ENCODE measurements around the gene RANBP1.

The RANBP1 gene

DNA sequence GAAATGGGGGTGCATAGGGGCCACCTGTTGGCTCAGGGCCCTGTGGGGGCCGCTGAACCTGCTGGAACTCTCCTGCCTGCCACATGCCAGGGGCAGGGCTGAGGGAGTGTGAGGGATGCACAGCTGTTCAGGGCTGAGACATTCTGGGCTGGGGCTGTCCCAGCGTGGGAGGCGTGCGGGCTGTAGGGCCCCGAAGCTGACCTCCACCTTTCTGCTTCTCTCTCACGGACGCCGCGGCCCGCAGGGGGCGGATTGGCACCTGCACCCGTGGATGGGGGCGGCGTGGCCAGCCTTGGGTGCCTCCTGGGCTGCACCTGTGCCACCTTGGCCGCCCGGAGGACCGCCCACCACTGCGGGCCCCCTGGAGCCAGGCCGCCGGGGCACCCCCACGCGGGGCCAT lies 30.9 kb downstream of the RANBP1 start:
- TF ChIP-seq CEBPB (IDR thresholded peaks at IDR 0.05) (no peak), TCF12 (IDR thresholded peaks at IDR 0.05; ENCODE audit: low read depth) (no peak), EGR1 (IDR thresholded peaks at IDR 0.05) (no peak), TAF1 (IDR thresholded peaks at IDR 0.05; ENCODE audit: low read depth) (no peak), YY1 (IDR thresholded peaks at IDR 0.05; ENCODE audit: low read depth) (no peak), RAD21 (IDR thresholded peaks at IDR 0.05; ENCODE audit: low read depth) (no peak), ZBTB7A (IDR thresholded peaks at IDR 0.05; ENCODE audit: low read depth) (no peak), NFIC (IDR thresholded peaks at IDR 0.05) (no peak), EP300 (IDR thresholded peaks at IDR 0.05; ENCODE audit: borderline replicate concordance) (no peak), REST (IDR thresholded peaks at IDR 0.05; ENCODE audit: low read depth) (no peak), CREB1 (IDR thresholded peaks at IDR 0.05; ENCODE audit: low read depth) (no peak), TEAD4 (IDR thresholded peaks at IDR 0.05) (no peak), FOXM1 (IDR thresholded peaks at IDR 0.05; ENCODE audit: borderline replicate concordance, low read depth) (no peak)
- TF ChIP-seq, protein P1, sequence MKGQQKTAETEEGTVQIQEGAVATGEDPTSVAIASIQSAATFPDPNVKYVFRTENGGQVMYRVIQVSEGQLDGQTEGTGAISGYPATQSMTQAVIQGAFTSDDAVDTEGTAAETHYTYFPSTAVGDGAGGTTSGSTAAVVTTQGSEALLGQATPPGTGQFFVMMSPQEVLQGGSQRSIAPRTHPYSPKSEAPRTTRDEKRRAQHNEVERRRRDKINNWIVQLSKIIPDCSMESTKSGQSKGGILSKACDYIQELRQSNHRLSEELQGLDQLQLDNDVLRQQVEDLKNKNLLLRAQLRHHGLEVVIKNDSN (IDR thresholded peaks at IDR 0.05) = no peak
- TF ChIP-seq, protein P2, sequence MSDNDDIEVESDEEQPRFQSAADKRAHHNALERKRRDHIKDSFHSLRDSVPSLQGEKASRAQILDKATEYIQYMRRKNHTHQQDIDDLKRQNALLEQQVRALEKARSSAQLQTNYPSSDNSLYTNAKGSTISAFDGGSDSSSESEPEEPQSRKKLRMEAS (IDR thresholded peaks at IDR 0.05) = no peak

DNA sequence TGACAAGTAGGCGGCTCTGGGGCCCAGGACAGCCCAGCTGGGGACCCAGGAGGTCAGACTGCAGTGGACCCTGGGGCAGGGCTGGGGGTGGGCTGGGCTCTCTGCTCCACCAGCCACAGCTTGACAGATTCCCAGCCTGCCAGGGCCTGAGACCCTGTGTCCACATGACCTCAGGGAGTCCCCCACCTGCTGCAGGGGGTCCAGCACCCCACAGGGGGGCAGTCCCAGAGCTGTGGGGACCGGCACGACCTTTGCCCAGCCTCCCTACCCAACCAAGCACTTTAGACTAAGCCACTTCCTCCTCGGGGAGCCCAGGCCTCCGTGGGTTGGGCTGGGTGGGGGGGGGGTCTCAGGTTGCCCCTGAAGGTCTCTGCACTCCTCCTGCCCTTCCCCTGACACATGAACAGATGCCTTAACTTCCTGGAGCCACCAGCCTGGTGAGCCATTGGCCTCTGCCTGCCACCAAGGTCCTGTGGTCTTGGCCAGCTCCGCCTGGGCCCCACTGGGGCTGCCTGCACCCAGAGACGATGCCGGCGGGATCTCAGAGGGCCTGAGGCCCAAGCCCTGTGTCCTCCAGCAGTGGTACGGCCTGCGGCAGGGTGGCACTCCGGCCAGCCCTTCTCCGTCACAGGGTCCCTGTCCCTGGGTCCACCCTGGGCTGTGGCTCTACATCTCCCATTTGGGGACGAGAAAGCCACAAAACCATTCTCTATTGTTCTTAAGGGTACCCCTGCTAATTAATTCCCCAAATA lies 31.5 kb downstream of the RANBP1 start:
- TF ChIP-seq RAD21 (IDR thresholded peaks at IDR 0.05; ENCODE audit: low read depth) (no peak), ZBTB7A (IDR thresholded peaks at IDR 0.05; ENCODE audit: low read depth) (no peak), TEAD4 (IDR thresholded peaks at IDR 0.05) (no peak), CREB1 (IDR thresholded peaks at IDR 0.05; ENCODE audit: low read depth) (no peak), CEBPB (IDR thresholded peaks at IDR 0.05) (no peak), TCF12 (IDR thresholded peaks at IDR 0.05; ENCODE audit: low read depth) (no peak), REST (IDR thresholded peaks at IDR 0.05; ENCODE audit: low read depth) (no peak), YY1 (IDR thresholded peaks at IDR 0.05; ENCODE audit: low read depth) (no peak), TAF1 (IDR thresholded peaks at IDR 0.05; ENCODE audit: low read depth) (no peak), FOXM1 (IDR thresholded peaks at IDR 0.05; ENCODE audit: borderline replicate concordance, low read depth) (no peak), NFIC (IDR thresholded peaks at IDR 0.05) (no peak)
- TF ChIP-seq, protein P2 (IDR thresholded peaks at IDR 0.05) = no peak
- TF ChIP-seq, protein P1 (IDR thresholded peaks at IDR 0.05) = no peak

GRCh38 chr22:20148414-20148813 lies 32.5 kb downstream of the RANBP1 start:
- TF ChIP-seq NFIC (IDR thresholded peaks at IDR 0.05) (no peak), RAD21 (IDR thresholded peaks at IDR 0.05; ENCODE audit: low read depth) (no peak), CREB1 (IDR thresholded peaks at IDR 0.05; ENCODE audit: low read depth) (no peak), ZBTB7A (IDR thresholded peaks at IDR 0.05; ENCODE audit: low read depth) (no peak), FOXM1 (IDR thresholded peaks at IDR 0.05; ENCODE audit: borderline replicate concordance, low read depth) (no peak), TCF12 (IDR thresholded peaks at IDR 0.05; ENCODE audit: low read depth) (no peak), TAF1 (IDR thresholded peaks at IDR 0.05; ENCODE audit: low read depth) (no peak), EP300 (IDR thresholded peaks at IDR 0.05; ENCODE audit: borderline replicate concordance) (no peak), TEAD4 (IDR thresholded peaks at IDR 0.05) (no peak), REST (IDR thresholded peaks at IDR 0.05; ENCODE audit: low read depth) (no peak), CEBPB (IDR thresholded peaks at IDR 0.05) (no peak), YY1 (IDR thresholded peaks at IDR 0.05; ENCODE audit: low read depth) (no peak), EGR1 (IDR thresholded peaks at IDR 0.05) (no peak)
- TF ChIP-seq, protein P1 (IDR thresholded peaks at IDR 0.05) = no peak
- TF ChIP-seq, protein P2 (IDR thresholded peaks at IDR 0.05) = no peak
